ENCODE data around the gene PCDHA4. TPM values are rescaled to one million over a fixed set of nuclear protein-coding genes. Genes with fewer than 3 reads are reported as not detected.

PCDHA4 gene
- total and polyA plus RNA-seq, 2 of the 13 experiments (the other 11 are each of a cell fraction or from before 2014, with no cell fraction given), result not detected

DNA sequence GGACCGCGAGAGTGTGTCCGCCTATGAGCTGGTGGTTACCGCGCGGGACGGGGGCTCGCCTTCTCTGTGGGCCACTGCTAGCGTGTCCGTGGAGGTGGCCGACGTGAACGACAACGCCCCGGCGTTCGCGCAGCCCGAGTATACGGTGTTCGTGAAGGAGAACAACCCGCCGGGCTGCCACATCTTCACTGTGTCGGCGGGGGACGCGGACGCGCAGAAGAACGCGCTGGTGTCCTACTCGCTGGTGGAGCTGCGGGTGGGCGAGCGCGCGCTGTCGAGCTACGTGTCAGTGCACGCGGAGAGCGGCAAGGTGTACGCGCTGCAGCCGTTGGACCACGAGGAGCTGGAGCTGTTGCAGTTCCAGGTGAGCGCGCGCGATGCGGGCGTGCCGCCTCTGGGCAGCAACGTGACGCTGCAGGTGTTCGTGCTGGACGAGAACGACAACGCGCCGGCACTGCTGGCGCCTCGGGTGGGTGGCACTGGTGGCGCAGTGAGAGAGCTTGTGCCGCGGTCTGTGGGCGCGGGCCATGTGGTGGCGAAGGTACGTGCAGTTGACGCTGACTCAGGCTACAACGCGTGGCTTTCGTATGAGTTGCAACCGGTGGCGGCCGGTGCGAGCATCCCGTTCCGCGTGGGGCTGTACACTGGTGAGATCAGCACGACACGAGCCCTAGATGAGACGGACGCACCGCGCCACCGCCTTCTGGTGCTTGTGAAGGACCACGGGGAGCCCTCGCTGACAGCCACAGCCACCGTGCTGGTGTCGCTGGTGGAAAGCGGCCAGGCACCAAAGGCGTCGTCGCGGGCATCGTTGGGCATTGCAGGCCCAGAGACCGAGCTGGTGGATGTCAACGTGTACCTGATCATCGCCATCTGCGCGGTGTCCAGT, 29.0 kb downstream of the PCDHA4 start:
- intact Hi-C loops (cut with micrococcal nuclease; ENCODE audit: unreplicated experiment), result no loop called here
- no TSS peak for BruUV-seq (replicated peaks)
- ATAC-seq (no peak), FAIRE-seq (no peak), DNase-seq (ENCODE audit: low spot score) (no peak)
- ChIA-PET CTCF (ENCODE audit: low intra/inter-chr PET ratio, low total read pairs) (no interaction called here), POLR2A (no interaction called here)
- H3K4me2 ChIP-seq (ENCODE audit: low read depth, low read length), result no peak overlapping the region
- no peak overlapping the region for H2AFZ ChIP-seq (ENCODE audit: low read length)
- H4K20me1 ChIP-seq (ENCODE audit: insufficient read depth, low read length), result no peaks in the 10 kb centered on the region
- no peaks in the 10 kb centered on the region for H3K9me3 ChIP-seq (ENCODE audit: low read length)
- WGBS (ENCODE audit: low lambda C conversion rate), result 90% methylated on average over 83 of the region's 103 CpGs
- no peaks in the 10 kb centered on the region for H3K36me3 ChIP-seq (replicated peaks in 1 of 2; ENCODE audit: control insufficient read depth in 1 of 2, insufficient read depth in 2 of 2, low read length in 2 of 2)
- H3K9ac ChIP-seq (ENCODE audit: insufficient read depth, low read depth, low read length), result no peak overlapping the region
- in situ Hi-C loops (cut with HindIII; ENCODE audit: extremely low pct_ligation_motif_present, low pct_unique_long_range_greater_than_20kb), result no loop called here
- no peaks in the 10 kb centered on the region for H3K27me3 ChIP-seq (ENCODE audit: control insufficient read depth in 1 of 2, insufficient read depth in 2 of 2, low read length in 2 of 2)
- no peaks in the 10 kb centered on the region for H3K79me2 ChIP-seq (ENCODE audit: insufficient read depth, low read length)
- H3K4me1 ChIP-seq (ENCODE audit: insufficient read depth, low read length), result no peaks in the 10 kb centered on the region
- H3K4me3 ChIP-seq (replicated peaks in 1 of 3; ENCODE audit: insufficient read depth in 1 of 3, low read depth in 2 of 3, low read length in 3 of 3), result no peak overlapping the region
- H3K27ac ChIP-seq (ENCODE audit: extremely low read length, insufficient read depth, low read length), result no peak overlapping the region
- TF ChIP-seq STAT5B (CRISPR knock-in tag; IDR thresholded peaks at IDR 0.05) (no peak), ZNF564 (CRISPR knock-in tag; IDR thresholded peaks at IDR 0.05) (no peak), POLR2G (IDR thresholded peaks at IDR 0.05; ENCODE audit: low read depth, low read length) (no peak), GABPB1 (CRISPR knock-in tag; IDR thresholded peaks at IDR 0.05) (no peak), TOPORS (CRISPR knock-in tag; IDR thresholded peaks at IDR 0.05) (no peak), NCOA2 (CRISPR knock-in tag; IDR thresholded peaks at IDR 0.05) (no peak), JDP2 (CRISPR knock-in tag; IDR thresholded peaks at IDR 0.05; ENCODE audit: borderline replicate concordance) (no peak), ATM (IDR thresholded peaks at IDR 0.05; ENCODE audit: borderline replicate concordance) (no peak), ZNF136 (CRISPR knock-in tag; IDR thresholded peaks at IDR 0.05; ENCODE audit: low read depth) (no peak), ZNF496 (CRISPR knock-in tag; IDR thresholded peaks at IDR 0.05; ENCODE audit: insufficient replicate concordance) (no peak), SAP130 (CRISPR knock-in tag; IDR thresholded peaks at IDR 0.05; ENCODE audit: low read depth) (no peak)
- TF ChIP-seq, protein P1, sequence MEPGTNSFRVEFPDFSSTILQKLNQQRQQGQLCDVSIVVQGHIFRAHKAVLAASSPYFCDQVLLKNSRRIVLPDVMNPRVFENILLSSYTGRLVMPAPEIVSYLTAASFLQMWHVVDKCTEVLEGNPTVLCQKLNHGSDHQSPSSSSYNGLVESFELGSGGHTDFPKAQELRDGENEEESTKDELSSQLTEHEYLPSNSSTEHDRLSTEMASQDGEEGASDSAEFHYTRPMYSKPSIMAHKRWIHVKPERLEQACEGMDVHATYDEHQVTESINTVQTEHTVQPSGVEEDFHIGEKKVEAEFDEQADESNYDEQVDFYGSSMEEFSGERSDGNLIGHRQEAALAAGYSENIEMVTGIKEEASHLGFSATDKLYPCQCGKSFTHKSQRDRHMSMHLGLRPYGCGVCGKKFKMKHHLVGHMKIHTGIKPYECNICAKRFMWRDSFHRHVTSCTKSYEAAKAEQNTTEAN (CRISPR knock-in tag; conservative IDR thresholded peaks at IDR 0.05), result no peak
- TF ChIP-seq, protein P2, sequence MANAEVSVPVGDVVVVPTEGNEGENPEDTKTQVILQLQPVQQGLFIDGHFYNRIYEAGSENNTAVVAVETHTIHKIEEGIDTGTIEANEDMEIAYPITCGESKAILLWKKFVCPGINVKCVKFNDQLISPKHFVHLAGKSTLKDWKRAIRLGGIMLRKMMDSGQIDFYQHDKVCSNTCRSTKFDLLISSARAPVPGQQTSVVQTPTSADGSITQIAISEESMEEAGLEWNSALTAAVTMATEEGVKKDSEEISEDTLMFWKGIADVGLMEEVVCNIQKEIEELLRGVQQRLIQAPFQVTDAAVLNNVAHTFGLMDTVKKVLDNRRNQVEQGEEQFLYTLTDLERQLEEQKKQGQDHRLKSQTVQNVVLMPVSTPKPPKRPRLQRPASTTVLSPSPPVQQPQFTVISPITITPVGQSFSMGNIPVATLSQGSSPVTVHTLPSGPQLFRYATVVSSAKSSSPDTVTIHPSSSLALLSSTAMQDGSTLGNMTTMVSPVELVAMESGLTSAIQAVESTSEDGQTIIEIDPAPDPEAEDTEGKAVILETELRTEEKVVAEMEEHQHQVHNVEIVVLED (CRISPR knock-in tag; IDR thresholded peaks at IDR 0.05; ENCODE audit: borderline replicate concordance), result no peak

Measured in HepG2 (cell line).